ENCODE data around the gene GFM1.

GFM1 gene

DNA sequence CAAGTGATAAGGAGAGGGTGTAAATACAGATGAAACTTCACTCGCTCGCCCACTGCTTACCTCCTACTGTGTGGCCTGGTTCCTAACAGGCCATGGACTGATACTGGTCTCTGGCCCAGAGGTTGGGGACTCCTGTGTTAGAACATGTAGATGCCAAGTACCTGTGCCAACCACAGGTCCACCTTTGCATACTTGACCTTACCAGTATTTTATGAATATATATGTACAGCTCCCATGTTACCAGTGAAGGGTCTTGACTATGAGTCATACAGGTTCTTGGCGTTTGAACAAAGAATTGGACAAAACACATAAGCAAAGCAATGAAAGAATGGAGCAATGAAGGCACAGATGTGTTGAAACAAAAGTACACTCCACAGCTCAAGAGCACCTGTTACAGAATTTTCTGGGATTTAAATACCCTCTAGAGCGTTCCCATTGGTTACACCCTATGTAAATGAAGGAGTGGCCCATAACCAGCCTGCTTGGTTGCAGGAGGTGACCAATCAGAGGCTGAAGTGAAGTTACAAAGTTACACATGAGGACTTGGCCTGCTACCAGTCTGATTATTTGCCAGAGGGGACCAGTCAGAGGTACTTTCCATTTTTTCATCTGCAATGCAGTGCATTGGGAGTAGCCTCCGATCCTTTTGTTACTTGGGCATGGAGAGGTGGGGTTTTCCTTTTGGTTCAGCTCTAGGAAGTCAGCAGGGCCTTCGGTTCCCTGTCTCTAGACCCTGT lies 1.7 kb upstream of the GFM1 start:
- no peak overlapping the region for H3K9ac ChIP-seq (ENCODE audit: low read depth, low read length, poor library complexity)
- no peak overlapping the region for H2BK15ac ChIP-seq (ENCODE audit: low read length)
- H3K23ac ChIP-seq (ENCODE audit: low read depth, low read length, poor library complexity), result no peak overlapping the region
- H4K8ac ChIP-seq (ENCODE audit: low read depth, low read length), result no peak overlapping the region
- H2BK12ac ChIP-seq (ENCODE audit: low read length), result no peak overlapping the region
- H3K79me1 ChIP-seq (ENCODE audit: low read depth, low read length), result peaks cover 6% of the 10 kb centered on the region
- H3K27ac ChIP-seq (replicated peaks; ENCODE audit: low read length), result no peak overlapping the region
- no peak overlapping the region for H3K4ac ChIP-seq (ENCODE audit: low read length)
- no peak overlapping the region for H3K4me3 ChIP-seq (ENCODE audit: low read length in 2 of 2)
- H3K18ac ChIP-seq (ENCODE audit: low read length), result no peak overlapping the region
- no peak overlapping the region for H3K14ac ChIP-seq (ENCODE audit: low read length)
- peaks cover 0 to 4% of the 10 kb centered on the region in 2 donors for H3K4me1 ChIP-seq (ENCODE audit: control insufficient read depth in 2 of 2, insufficient read depth in 1 of 2, low read depth in 1 of 2, low read length in 2 of 2)
- no peak overlapping the region for H3K4me2 ChIP-seq (ENCODE audit: insufficient read depth, low read length, poor library complexity, severe bottlenecking)
- H2AFZ ChIP-seq (ENCODE audit: low read length), result peak overlapping the region; percentile 77
- no CpG with 5 or more reads among the region's 6 CpGs for WGBS, 2 donors (ENCODE audit: extremely low coverage in 2 of 2, insufficient read length in 2 of 2, insufficient replicate concordance in 1 of 2)
- no peak overlapping the region for H2BK5ac ChIP-seq (ENCODE audit: low read length)
- H2AK5ac ChIP-seq (ENCODE audit: low read depth, low read length), result no peak overlapping the region
- H3K27me3 ChIP-seq (ENCODE audit: control insufficient read depth in 3 of 3, insufficient read depth in 3 of 3, low read depth in 1 of 3, low read length in 3 of 3), result no peaks in the 10 kb centered on the region
- no peak for DNase-seq (ENCODE audit: low spot score)
- H4K91ac ChIP-seq (ENCODE audit: low read depth, low read length, poor library complexity), result no peak overlapping the region
- H2BK120ac ChIP-seq (ENCODE audit: low read depth, low read length), result no peak overlapping the region
- H3K9me3 ChIP-seq (replicated peaks in 1 of 2; ENCODE audit: control insufficient read depth in 2 of 2, insufficient read depth in 1 of 2, low read depth in 1 of 2, low read length in 2 of 2), result no peaks in the 10 kb centered on the region
- peaks cover 0 to 18% of the 10 kb centered on the region in 2 donors for H3K36me3 ChIP-seq (replicated peaks in 1 of 2; ENCODE audit: control insufficient read depth in 2 of 2, insufficient read depth in 2 of 2, low read length in 2 of 2)

DNA sequence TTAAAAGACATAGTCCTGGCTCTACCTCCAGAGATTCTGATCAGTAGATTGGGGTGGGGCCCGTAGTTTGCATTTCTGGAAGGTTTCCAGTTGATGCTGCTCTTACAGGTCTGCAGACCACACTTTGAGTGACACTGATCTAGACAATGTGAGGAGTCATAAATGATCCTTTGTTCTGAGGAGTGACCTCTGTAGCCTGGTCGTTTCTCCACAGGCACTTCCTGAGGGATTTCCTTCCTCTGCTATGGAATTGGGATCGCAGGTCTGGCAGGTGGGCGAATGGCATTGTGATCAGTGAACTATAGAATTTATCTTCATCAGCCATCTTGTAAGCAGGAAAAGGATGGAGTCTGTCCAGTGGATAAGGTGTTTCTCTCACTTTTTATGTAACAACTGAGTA lies 5.5 kb downstream of the GFM1 start:
- WGBS, 2 donors (ENCODE audit: extremely low coverage in 2 of 2, insufficient read length in 2 of 2, insufficient replicate concordance in 1 of 2), result no CpG with 5 or more reads among the region's 4 CpGs
- Histone ChIP-seq H3K9me3 (replicated peaks in 1 of 2; ENCODE audit: control insufficient read depth in 2 of 2, insufficient read depth in 1 of 2, low read depth in 1 of 2, low read length in 2 of 2) (no peaks in the 10 kb centered on the region), H3K36me3 (replicated peaks in 1 of 2; ENCODE audit: control insufficient read depth in 2 of 2, insufficient read depth in 2 of 2, low read length in 2 of 2) (peaks cover 2 to 82% of the 10 kb centered on the region in 2 donors), H2BK5ac (ENCODE audit: low read length) (no peak overlapping the region), H2BK120ac (ENCODE audit: low read depth, low read length) (no peak overlapping the region), H2BK15ac (ENCODE audit: low read length) (no peak overlapping the region), H3K23ac (ENCODE audit: low read depth, low read length, poor library complexity) (no peak overlapping the region), H3K18ac (ENCODE audit: low read length) (no peak overlapping the region), H3K79me1 (ENCODE audit: low read depth, low read length) (peaks cover 5% of the 10 kb centered on the region), H3K14ac (ENCODE audit: low read length) (no peak overlapping the region), H4K91ac (ENCODE audit: low read depth, low read length, poor library complexity) (no peak overlapping the region), H2BK12ac (ENCODE audit: low read length) (no peak overlapping the region), H3K27me3 (ENCODE audit: control insufficient read depth in 3 of 3, insufficient read depth in 3 of 3, low read depth in 1 of 3, low read length in 3 of 3) (no peaks in the 10 kb centered on the region), H3K27ac (replicated peaks; ENCODE audit: low read length) (no peak overlapping the region), H3K4me3 (ENCODE audit: low read length in 2 of 2) (no peak overlapping the region), H2AFZ (ENCODE audit: low read length) (no peak overlapping the region), H3K4me1 (ENCODE audit: control insufficient read depth in 2 of 2, insufficient read depth in 1 of 2, low read depth in 1 of 2, low read length in 2 of 2) (peaks cover 0 to 4% of the 10 kb centered on the region in 2 donors), H4K8ac (ENCODE audit: low read depth, low read length) (no peak overlapping the region), H3K9ac (ENCODE audit: low read depth, low read length, poor library complexity) (no peak overlapping the region), H3K4me2 (ENCODE audit: insufficient read depth, low read length, poor library complexity, severe bottlenecking) (no peak overlapping the region), H3K4ac (ENCODE audit: low read length) (no peak overlapping the region), H2AK5ac (ENCODE audit: low read depth, low read length) (no peak overlapping the region)
- no peak for DNase-seq (ENCODE audit: low spot score)

DNA sequence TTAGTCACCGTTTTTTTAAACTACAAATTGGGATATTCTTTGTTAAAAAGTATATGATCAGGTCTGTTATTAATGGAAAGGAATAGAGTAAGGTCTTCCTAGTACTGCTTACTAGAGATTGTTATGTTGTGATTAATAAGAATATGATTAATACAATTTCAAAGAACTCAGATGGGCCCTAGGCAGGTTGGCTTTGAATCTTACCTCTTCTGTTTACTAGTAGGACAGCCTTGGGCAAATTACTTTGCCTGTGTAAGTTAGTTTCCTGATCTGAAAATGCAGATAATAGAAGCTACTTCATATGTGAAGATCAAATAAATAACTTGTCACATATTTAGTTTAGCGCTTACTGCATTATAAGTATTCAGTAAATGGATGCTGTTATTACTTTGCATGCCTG lies 6.9 kb downstream of the GFM1 start:
- Histone ChIP-seq H3K36me3 (replicated peaks in 1 of 2; ENCODE audit: control insufficient read depth in 2 of 2, insufficient read depth in 2 of 2, low read length in 2 of 2) (peaks cover 2 to 89% of the 10 kb centered on the region in 2 donors), H3K4me1 (ENCODE audit: control insufficient read depth in 2 of 2, insufficient read depth in 1 of 2, low read depth in 1 of 2, low read length in 2 of 2) (no peaks in the 10 kb centered on the region), H2BK12ac (ENCODE audit: low read length) (no peak overlapping the region), H3K4ac (ENCODE audit: low read length) (no peak overlapping the region), H2BK120ac (ENCODE audit: low read depth, low read length) (no peak overlapping the region), H3K18ac (ENCODE audit: low read length) (no peak overlapping the region), H3K79me1 (ENCODE audit: low read depth, low read length) (peaks cover 3% of the 10 kb centered on the region), H2AK5ac (ENCODE audit: low read depth, low read length) (no peak overlapping the region), H4K91ac (ENCODE audit: low read depth, low read length, poor library complexity) (no peak overlapping the region), H2BK15ac (ENCODE audit: low read length) (no peak overlapping the region), H4K8ac (ENCODE audit: low read depth, low read length) (no peak overlapping the region), H2AFZ (ENCODE audit: low read length) (no peak overlapping the region), H3K9me3 (replicated peaks in 1 of 2; ENCODE audit: control insufficient read depth in 2 of 2, insufficient read depth in 1 of 2, low read depth in 1 of 2, low read length in 2 of 2) (no peaks in the 10 kb centered on the region), H3K27ac (replicated peaks; ENCODE audit: low read length) (no peak overlapping the region), H3K4me2 (ENCODE audit: insufficient read depth, low read length, poor library complexity, severe bottlenecking) (no peak overlapping the region), H3K14ac (ENCODE audit: low read length) (no peak overlapping the region), H3K23ac (ENCODE audit: low read depth, low read length, poor library complexity) (no peak overlapping the region), H2BK5ac (ENCODE audit: low read length) (no peak overlapping the region), H3K27me3 (ENCODE audit: control insufficient read depth in 3 of 3, insufficient read depth in 3 of 3, low read depth in 1 of 3, low read length in 3 of 3) (no peaks in the 10 kb centered on the region), H3K9ac (ENCODE audit: low read depth, low read length, poor library complexity) (no peak overlapping the region), H3K4me3 (ENCODE audit: low read length in 2 of 2) (no peak overlapping the region)
- DNase-seq (ENCODE audit: low spot score), result no peak
- WGBS, 2 donors (ENCODE audit: extremely low coverage in 2 of 2, insufficient read length in 2 of 2, insufficient replicate concordance in 1 of 2), result no CpG with 5 or more reads among the region's 2 CpGs

GRCh38 chr3:158652463-158652862 lies 8.1 kb downstream of the GFM1 start:
- no peaks in the 10 kb centered on the region for H3K79me1 ChIP-seq (ENCODE audit: low read depth, low read length)
- H3K4ac ChIP-seq (ENCODE audit: low read length), result no peak overlapping the region
- no peaks in the 10 kb centered on the region for H3K4me1 ChIP-seq (ENCODE audit: control insufficient read depth in 2 of 2, insufficient read depth in 1 of 2, low read depth in 1 of 2, low read length in 2 of 2)
- H2BK15ac ChIP-seq (ENCODE audit: low read length), result no peak overlapping the region
- no peak overlapping the region for H3K18ac ChIP-seq (ENCODE audit: low read length)
- H3K27me3 ChIP-seq (ENCODE audit: control insufficient read depth in 3 of 3, insufficient read depth in 3 of 3, low read depth in 1 of 3, low read length in 3 of 3), result no peaks in the 10 kb centered on the region
- no peak overlapping the region for H2BK5ac ChIP-seq (ENCODE audit: low read length)
- no peak overlapping the region for H2BK120ac ChIP-seq (ENCODE audit: low read depth, low read length)
- no peak overlapping the region for H2AFZ ChIP-seq (ENCODE audit: low read length)
- no peak overlapping the region for H2BK12ac ChIP-seq (ENCODE audit: low read length)
- no peak overlapping the region for H4K91ac ChIP-seq (ENCODE audit: low read depth, low read length, poor library complexity)
- DNase-seq (ENCODE audit: low spot score), result no peak
- H3K27ac ChIP-seq (replicated peaks; ENCODE audit: low read length), result no peak overlapping the region
- H2AK5ac ChIP-seq (ENCODE audit: low read depth, low read length), result no peak overlapping the region
- no peak overlapping the region for H4K8ac ChIP-seq (ENCODE audit: low read depth, low read length)
- no peaks in the 10 kb centered on the region for H3K9me3 ChIP-seq (replicated peaks in 1 of 2; ENCODE audit: control insufficient read depth in 2 of 2, insufficient read depth in 1 of 2, low read depth in 1 of 2, low read length in 2 of 2)
- no CpG with 5 or more reads among the region's 3 CpGs for WGBS, 2 donors (ENCODE audit: extremely low coverage in 2 of 2, insufficient read length in 2 of 2, insufficient replicate concordance in 1 of 2)
- no peak overlapping the region for H3K9ac ChIP-seq (ENCODE audit: low read depth, low read length, poor library complexity)
- H3K23ac ChIP-seq (ENCODE audit: low read depth, low read length, poor library complexity), result no peak overlapping the region
- peaks cover 2 to 87% of the 10 kb centered on the region in 2 donors for H3K36me3 ChIP-seq (replicated peaks in 1 of 2; ENCODE audit: control insufficient read depth in 2 of 2, insufficient read depth in 2 of 2, low read length in 2 of 2)
- H3K14ac ChIP-seq (ENCODE audit: low read length), result no peak overlapping the region
- no peak overlapping the region for H3K4me2 ChIP-seq (ENCODE audit: insufficient read depth, low read length, poor library complexity, severe bottlenecking)
- no peak overlapping the region for H3K4me3 ChIP-seq (ENCODE audit: low read length in 2 of 2)

Data from neuronal stem cell (in vitro differentiated cells).